ENCODE data around the gene UPK3A.

UPK3A gene

GRCh38 chr22:45337536-45337935, 52.8 kb downstream of the UPK3A start:
- H3K27ac ChIP-seq = no peak overlapping the region
- H3K36me3 ChIP-seq = peaks cover 92% of the 10 kb centered on the region

GRCh38 chr22:45338795-45339194, 54.0 kb downstream of the UPK3A start:
- no peak overlapping the region for H3K4me3 ChIP-seq (ENCODE audit: low read depth in 1 of 2, low read length in 1 of 2)
- peaks cover 91% of the 10 kb centered on the region for H3K36me3 ChIP-seq
- TF ChIP-seq CTCF (IDR thresholded peaks at IDR 0.05) = no peak
- no peaks in the 10 kb centered on the region for H3K4me1 ChIP-seq (ENCODE audit: control insufficient read depth in 1 of 2, insufficient read depth in 1 of 2, low read depth in 1 of 2, low read length in 1 of 2)
- no peak overlapping the region for H3K27ac ChIP-seq
- no peaks in the 10 kb centered on the region for H3K27me3 ChIP-seq
- no peaks in the 10 kb centered on the region for H3K9me3 ChIP-seq

More at GRCh38 chr22:45337536-45337935, 52.8 kb downstream of the UPK3A start:
- Histone ChIP-seq H3K4me3 (ENCODE audit: low read depth in 1 of 2, low read length in 1 of 2) (no peak overlapping the region), H3K4me1 (ENCODE audit: control insufficient read depth in 1 of 2, insufficient read depth in 1 of 2, low read depth in 1 of 2, low read length in 1 of 2) (no peaks in the 10 kb centered on the region), H3K27me3 (no peaks in the 10 kb centered on the region), H3K9me3 (no peaks in the 10 kb centered on the region)
- TF ChIP-seq CTCF (IDR thresholded peaks at IDR 0.05) = no peak

GRCh38 chr22:45340323-45340722, 55.6 kb downstream of the UPK3A start:
- H3K4me3 ChIP-seq (ENCODE audit: low read depth in 1 of 2, low read length in 1 of 2) = no peak overlapping the region
- H3K36me3 ChIP-seq = peaks cover 76% of the 10 kb centered on the region
- H3K27ac ChIP-seq = no peak overlapping the region
- no peaks in the 10 kb centered on the region for H3K4me1 ChIP-seq (ENCODE audit: control insufficient read depth in 1 of 2, insufficient read depth in 1 of 2, low read depth in 1 of 2, low read length in 1 of 2)
- no peak for TF ChIP-seq CTCF (IDR thresholded peaks at IDR 0.05)
- no peaks in the 10 kb centered on the region for H3K27me3 ChIP-seq
- no peaks in the 10 kb centered on the region for H3K9me3 ChIP-seq

- no peak overlapping the region for H3K4me3 ChIP-seq (ENCODE audit: low read depth in 1 of 2, low read length in 1 of 2)
- H3K36me3 ChIP-seq = peaks cover 64% of the 10 kb centered on the region
- H3K9me3 ChIP-seq = no peaks in the 10 kb centered on the region
- TF ChIP-seq CTCF (IDR thresholded peaks at IDR 0.05) = no peak
- no peaks in the 10 kb centered on the region for H3K4me1 ChIP-seq (ENCODE audit: control insufficient read depth in 1 of 2, insufficient read depth in 1 of 2, low read depth in 1 of 2, low read length in 1 of 2)
- H3K27me3 ChIP-seq = no peaks in the 10 kb centered on the region
- no peak overlapping the region for H3K27ac ChIP-seq
These were observed 56.7 kb downstream of the UPK3A start for GRCh38 chr22:45341498-45341897.

GRCh38 chr22:45343143-45343542, 58.4 kb downstream of the UPK3A start:
- H3K27me3 ChIP-seq = no peaks in the 10 kb centered on the region
- peaks cover 51% of the 10 kb centered on the region for H3K36me3 ChIP-seq
- H3K4me3 ChIP-seq (ENCODE audit: low read depth in 1 of 2, low read length in 1 of 2) = no peak overlapping the region
- H3K9me3 ChIP-seq = no peaks in the 10 kb centered on the region
- no peaks in the 10 kb centered on the region for H3K4me1 ChIP-seq (ENCODE audit: control insufficient read depth in 1 of 2, insufficient read depth in 1 of 2, low read depth in 1 of 2, low read length in 1 of 2)
- TF ChIP-seq CTCF (IDR thresholded peaks at IDR 0.05) = no peak
- H3K27ac ChIP-seq = no peak overlapping the region

- H3K9me3 ChIP-seq = no peaks in the 10 kb centered on the region
- H3K27me3 ChIP-seq = no peaks in the 10 kb centered on the region
- peaks cover 39% of the 10 kb centered on the region for H3K36me3 ChIP-seq
- H3K4me1 ChIP-seq (ENCODE audit: control insufficient read depth in 1 of 2, insufficient read depth in 1 of 2, low read depth in 1 of 2, low read length in 1 of 2) = no peaks in the 10 kb centered on the region
- H3K27ac ChIP-seq = no peak overlapping the region
- no peak for TF ChIP-seq CTCF (IDR thresholded peaks at IDR 0.05)
- H3K4me3 ChIP-seq (ENCODE audit: low read depth in 1 of 2, low read length in 1 of 2) = no peak overlapping the region
These were observed 59.6 kb downstream of the UPK3A start for GRCh38 chr22:45344334-45344733.
